ENCODE measurements around the gene GABRB1. TPM values are rescaled to one million over a fixed set of nuclear protein-coding genes. Genes with fewer than 3 reads are reported as not detected.
"Not testable (repeated sequence)": the region's sequence is repeated elsewhere in the genome, so short reads cannot be mapped to it uniquely, and the experiment has no call there.

The GABRB1 gene
- polyA plus RNA-seq, 2 donors = not detected

DNA sequence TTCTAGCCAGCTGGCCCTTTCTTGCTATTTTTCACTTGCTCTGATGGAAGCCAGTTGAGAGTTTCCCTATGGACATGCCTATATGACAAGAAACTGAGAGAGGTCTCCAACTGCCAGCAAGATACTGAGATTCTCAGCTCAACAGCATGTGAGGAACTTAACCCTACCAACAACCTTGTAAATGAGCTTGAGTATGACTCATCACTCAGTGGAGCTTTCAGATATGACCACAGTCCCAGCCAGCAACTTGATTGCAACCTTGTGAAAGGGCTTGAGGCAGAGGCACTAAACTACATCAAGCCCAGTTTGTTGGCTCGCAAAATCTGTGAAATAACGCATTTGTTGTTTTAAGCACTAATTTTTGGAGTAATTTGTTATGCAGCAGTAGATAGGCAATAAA lies 256.4 kb downstream of the GABRB1 start:
- Histone ChIP-seq H3K27ac (ENCODE audit: low read depth in 2 of 2, low read length in 1 of 2) (no peak overlapping the region), H3K36me3 (ENCODE audit: control insufficient read depth in 2 of 2, insufficient read depth in 2 of 2, low read length in 1 of 2) (no peaks in the 10 kb centered on the region), H3K9me3 (ENCODE audit: control insufficient read depth in 2 of 2, insufficient read depth in 1 of 2, low read depth in 1 of 2, low read length in 1 of 2) (no peaks in the 10 kb centered on the region), H3K27me3 (ENCODE audit: control insufficient read depth in 1 of 2, insufficient read depth in 2 of 2, low read length in 2 of 2) (no peaks in the 10 kb centered on the region), H3K4me3 (ENCODE audit: low read depth in 1 of 2, low read length in 2 of 2) (no peak overlapping the region), H3K4me1 (ENCODE audit: control insufficient read depth in 2 of 2, insufficient read depth in 2 of 2, low read length in 1 of 2) (no peaks in the 10 kb centered on the region)
- WGBS, 2 donors = 77 to 95% methylated on average over 2 of the region's 2 CpGs

DNA sequence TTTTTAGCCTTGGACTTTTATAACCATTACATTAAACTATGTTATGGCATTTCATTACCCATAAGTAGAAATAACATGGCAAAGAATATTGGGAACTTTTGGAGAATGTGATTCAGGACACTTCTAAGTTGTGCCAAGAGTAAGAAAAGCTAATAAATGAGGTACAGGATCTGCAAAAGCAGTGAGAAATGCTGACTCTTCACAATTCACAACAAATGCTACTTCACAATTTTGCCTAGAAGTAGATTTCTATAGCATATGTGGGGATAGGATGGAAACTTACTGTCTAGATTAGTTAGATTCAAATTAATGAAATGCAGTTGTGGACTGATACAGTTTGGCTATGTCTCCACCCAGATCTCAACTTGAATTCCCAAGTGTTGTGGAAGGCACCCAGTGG lies 258.4 kb downstream of the GABRB1 start:
- Histone ChIP-seq H3K36me3 (ENCODE audit: control insufficient read depth in 2 of 2, insufficient read depth in 2 of 2, low read length in 1 of 2) (no peaks in the 10 kb centered on the region), H3K27me3 (ENCODE audit: control insufficient read depth in 1 of 2, insufficient read depth in 2 of 2, low read length in 2 of 2) (no peaks in the 10 kb centered on the region), H3K27ac (ENCODE audit: low read depth in 2 of 2, low read length in 1 of 2) (no peak overlapping the region), H3K4me3 (ENCODE audit: low read depth in 1 of 2, low read length in 2 of 2) (no peak overlapping the region), H3K4me1 (ENCODE audit: control insufficient read depth in 2 of 2, insufficient read depth in 2 of 2, low read length in 1 of 2) (no peaks in the 10 kb centered on the region), H3K9me3 (ENCODE audit: control insufficient read depth in 2 of 2, insufficient read depth in 1 of 2, low read depth in 1 of 2, low read length in 1 of 2) (no peaks in the 10 kb centered on the region)

DNA sequence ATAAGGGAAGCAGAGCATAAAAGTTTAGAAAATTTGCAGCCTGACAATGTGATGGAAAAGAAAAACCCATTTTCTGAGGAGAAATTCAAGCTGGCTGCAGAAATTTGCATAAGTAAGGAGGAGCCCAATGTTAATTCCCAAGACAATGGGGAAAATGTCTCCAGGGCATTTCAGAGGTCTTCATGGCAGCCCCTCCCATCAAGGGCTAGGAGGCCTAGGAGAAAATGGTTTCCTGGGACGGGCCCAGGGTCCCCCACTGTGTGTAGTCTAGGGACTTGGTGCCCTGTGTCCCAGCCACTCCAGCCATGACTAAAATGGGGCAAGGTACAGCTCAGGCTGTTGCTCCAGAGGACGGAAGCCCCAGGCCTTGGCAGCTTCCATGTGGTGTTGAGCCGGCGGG lies 259.5 kb downstream of the GABRB1 start:
- WGBS, 2 donors = 82 to 86% methylated on average over 4 of the region's 4 CpGs
- not testable (repeated sequence) for H3K4me3 ChIP-seq (ENCODE audit: low read depth in 1 of 2, low read length in 2 of 2); H3K9me3 ChIP-seq (ENCODE audit: control insufficient read depth in 2 of 2, insufficient read depth in 1 of 2, low read depth in 1 of 2, low read length in 1 of 2); H3K36me3 ChIP-seq (ENCODE audit: control insufficient read depth in 2 of 2, insufficient read depth in 2 of 2, low read length in 1 of 2); H3K27ac ChIP-seq (ENCODE audit: low read depth in 2 of 2, low read length in 1 of 2); H3K27me3 ChIP-seq (ENCODE audit: control insufficient read depth in 1 of 2, insufficient read depth in 2 of 2, low read length in 2 of 2); H3K4me1 ChIP-seq (ENCODE audit: control insufficient read depth in 2 of 2, insufficient read depth in 2 of 2, low read length in 1 of 2)

DNA sequence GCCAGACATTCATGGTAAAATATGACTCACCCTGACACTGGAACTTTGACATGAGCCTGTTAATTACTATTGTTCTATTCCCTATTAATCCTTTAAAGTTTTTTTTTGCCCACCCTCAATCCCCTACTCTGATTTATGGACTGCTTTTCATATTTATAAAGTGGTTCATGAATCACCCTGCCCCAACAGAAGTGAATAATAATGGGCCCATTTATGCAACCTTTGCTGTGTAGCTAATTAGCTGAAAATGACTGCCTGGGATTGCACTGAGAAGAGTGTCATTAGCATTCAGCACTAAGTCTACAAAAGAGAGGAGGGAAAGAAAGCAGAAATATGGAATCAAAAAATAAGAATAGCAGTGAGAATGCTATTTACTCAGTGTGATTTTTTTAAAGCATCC lies 277.8 kb downstream of the GABRB1 start:
- no peak overlapping the region for H3K4me3 ChIP-seq (ENCODE audit: low read depth in 1 of 2, low read length in 2 of 2)
- no peak overlapping the region for H3K27ac ChIP-seq (ENCODE audit: low read depth in 2 of 2, low read length in 1 of 2)
- H3K36me3 ChIP-seq (ENCODE audit: control insufficient read depth in 2 of 2, insufficient read depth in 2 of 2, low read length in 1 of 2) = no peaks in the 10 kb centered on the region
- H3K27me3 ChIP-seq (ENCODE audit: control insufficient read depth in 1 of 2, insufficient read depth in 2 of 2, low read length in 2 of 2) = no peaks in the 10 kb centered on the region
- H3K9me3 ChIP-seq (ENCODE audit: control insufficient read depth in 2 of 2, insufficient read depth in 1 of 2, low read depth in 1 of 2, low read length in 1 of 2) = no peaks in the 10 kb centered on the region
- no peaks in the 10 kb centered on the region for H3K4me1 ChIP-seq (ENCODE audit: control insufficient read depth in 2 of 2, insufficient read depth in 2 of 2, low read length in 1 of 2)

DNA sequence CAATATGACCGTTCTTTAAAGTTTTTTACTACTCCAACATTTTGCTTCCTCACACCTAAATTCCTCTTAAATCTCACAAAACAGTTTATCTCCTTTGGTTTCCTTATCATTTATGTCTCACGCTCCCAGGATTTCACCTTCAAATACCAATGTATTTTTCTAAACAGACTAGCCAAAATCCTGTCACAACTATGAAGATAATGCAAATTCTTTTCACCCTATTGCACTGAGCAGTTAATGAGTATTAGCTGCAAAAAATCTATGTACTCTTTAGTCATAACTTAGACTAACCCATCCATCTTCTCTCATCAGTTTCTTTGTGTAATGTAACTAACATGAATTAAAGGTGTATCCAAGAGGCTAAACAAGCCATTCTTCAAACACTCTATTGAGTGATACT lies 280.8 kb downstream of the GABRB1 start:
- WGBS, 2 donors = 77 to 84% methylated on average over 2 of the region's 2 CpGs
- no peak overlapping the region for H3K27ac ChIP-seq (ENCODE audit: low read depth in 2 of 2, low read length in 1 of 2)
- no peaks in the 10 kb centered on the region for H3K4me1 ChIP-seq (ENCODE audit: control insufficient read depth in 2 of 2, insufficient read depth in 2 of 2, low read length in 1 of 2)
- H3K27me3 ChIP-seq (ENCODE audit: control insufficient read depth in 1 of 2, insufficient read depth in 2 of 2, low read length in 2 of 2) = no peaks in the 10 kb centered on the region
- no peak overlapping the region for H3K4me3 ChIP-seq (ENCODE audit: low read depth in 1 of 2, low read length in 2 of 2)
- H3K9me3 ChIP-seq (ENCODE audit: control insufficient read depth in 2 of 2, insufficient read depth in 1 of 2, low read depth in 1 of 2, low read length in 1 of 2) = no peaks in the 10 kb centered on the region
- no peaks in the 10 kb centered on the region for H3K36me3 ChIP-seq (ENCODE audit: control insufficient read depth in 2 of 2, insufficient read depth in 2 of 2, low read length in 1 of 2)

DNA sequence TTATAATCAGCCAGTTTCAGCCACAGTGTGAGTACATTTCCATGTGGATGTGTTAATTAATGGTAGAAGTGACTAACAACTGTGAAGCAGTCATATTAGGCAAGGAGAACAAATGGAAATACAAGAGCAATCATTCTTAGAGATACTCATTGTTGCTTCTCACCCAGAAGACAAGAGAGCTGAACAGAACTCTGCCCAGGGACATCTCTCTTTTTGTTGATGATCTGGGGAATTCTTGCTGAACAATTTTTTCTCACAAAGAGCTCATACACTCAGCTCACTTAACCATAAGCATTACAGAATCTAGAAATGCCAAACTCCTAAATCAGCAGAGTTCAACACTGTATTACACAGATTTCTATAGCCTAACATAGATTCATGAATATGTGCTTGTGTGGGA lies 282.0 kb downstream of the GABRB1 start:
- Histone ChIP-seq H3K9me3 (ENCODE audit: control insufficient read depth in 2 of 2, insufficient read depth in 1 of 2, low read depth in 1 of 2, low read length in 1 of 2) (no peaks in the 10 kb centered on the region), H3K36me3 (ENCODE audit: control insufficient read depth in 2 of 2, insufficient read depth in 2 of 2, low read length in 1 of 2) (no peaks in the 10 kb centered on the region), H3K27ac (ENCODE audit: low read depth in 2 of 2, low read length in 1 of 2) (no peak overlapping the region), H3K27me3 (ENCODE audit: control insufficient read depth in 1 of 2, insufficient read depth in 2 of 2, low read length in 2 of 2) (no peaks in the 10 kb centered on the region), H3K4me3 (ENCODE audit: low read depth in 1 of 2, low read length in 2 of 2) (no peak overlapping the region), H3K4me1 (ENCODE audit: control insufficient read depth in 2 of 2, insufficient read depth in 2 of 2, low read length in 1 of 2) (no peaks in the 10 kb centered on the region)

DNA sequence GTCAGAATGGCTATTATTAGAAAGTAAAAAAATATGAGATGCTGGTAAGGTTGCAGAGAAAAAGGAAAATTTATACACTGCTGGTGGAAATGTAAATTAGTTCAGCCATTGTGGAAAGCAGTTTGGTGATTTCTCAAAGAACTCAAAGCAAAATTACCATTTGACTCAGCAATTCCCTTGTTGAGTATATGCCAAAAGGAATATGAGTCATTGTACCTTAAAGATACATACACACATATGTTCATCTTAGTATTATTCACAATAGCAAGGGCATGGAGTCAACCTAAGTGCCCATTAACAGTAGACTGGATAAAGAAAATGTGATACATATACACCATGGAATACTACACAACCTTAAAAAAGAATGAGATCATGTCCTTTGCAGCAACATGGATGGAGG lies 284.0 kb downstream of the GABRB1 start:
- no peaks in the 10 kb centered on the region for H3K9me3 ChIP-seq (ENCODE audit: control insufficient read depth in 2 of 2, insufficient read depth in 1 of 2, low read depth in 1 of 2, low read length in 1 of 2)
- H3K27ac ChIP-seq (ENCODE audit: low read depth in 2 of 2, low read length in 1 of 2) = no peak overlapping the region
- H3K4me1 ChIP-seq (ENCODE audit: control insufficient read depth in 2 of 2, insufficient read depth in 2 of 2, low read length in 1 of 2) = no peaks in the 10 kb centered on the region
- H3K4me3 ChIP-seq (ENCODE audit: low read depth in 1 of 2, low read length in 2 of 2) = no peak overlapping the region
- H3K36me3 ChIP-seq (ENCODE audit: control insufficient read depth in 2 of 2, insufficient read depth in 2 of 2, low read length in 1 of 2) = no peaks in the 10 kb centered on the region
- no peaks in the 10 kb centered on the region for H3K27me3 ChIP-seq (ENCODE audit: control insufficient read depth in 1 of 2, insufficient read depth in 2 of 2, low read length in 2 of 2)

DNA sequence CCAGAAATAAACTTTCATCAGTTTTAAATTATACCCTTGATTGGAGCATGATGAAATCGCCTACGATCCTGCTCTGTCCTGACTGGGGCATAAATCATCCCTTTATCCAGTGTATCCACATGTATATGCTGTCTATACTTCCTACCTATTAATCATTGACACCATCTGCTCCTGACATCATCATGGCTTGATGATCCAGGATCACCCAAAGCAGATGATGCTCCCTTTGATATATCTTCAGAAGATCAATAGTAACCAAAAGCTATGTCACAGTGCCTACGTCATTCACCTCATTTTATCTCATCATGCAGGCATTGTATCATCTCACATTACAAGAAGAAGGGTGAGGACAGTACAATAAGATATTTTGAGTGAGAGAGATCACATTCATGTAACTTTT lies 294.7 kb downstream of the GABRB1 start:
- H3K9me3 ChIP-seq (ENCODE audit: control insufficient read depth in 2 of 2, insufficient read depth in 1 of 2, low read depth in 1 of 2, low read length in 1 of 2) = no peaks in the 10 kb centered on the region
- no peak overlapping the region for H3K4me3 ChIP-seq (ENCODE audit: low read depth in 1 of 2, low read length in 2 of 2)
- no peak overlapping the region for H3K27ac ChIP-seq (ENCODE audit: low read depth in 2 of 2, low read length in 1 of 2)
- H3K4me1 ChIP-seq (ENCODE audit: control insufficient read depth in 2 of 2, insufficient read depth in 2 of 2, low read length in 1 of 2) = no peaks in the 10 kb centered on the region
- H3K36me3 ChIP-seq (ENCODE audit: control insufficient read depth in 2 of 2, insufficient read depth in 2 of 2, low read length in 1 of 2) = no peaks in the 10 kb centered on the region
- H3K27me3 ChIP-seq (ENCODE audit: control insufficient read depth in 1 of 2, insufficient read depth in 2 of 2, low read length in 2 of 2) = no peaks in the 10 kb centered on the region
- 85 to 89% methylated on average over 3 of the region's 3 CpGs for WGBS, 2 donors

DNA sequence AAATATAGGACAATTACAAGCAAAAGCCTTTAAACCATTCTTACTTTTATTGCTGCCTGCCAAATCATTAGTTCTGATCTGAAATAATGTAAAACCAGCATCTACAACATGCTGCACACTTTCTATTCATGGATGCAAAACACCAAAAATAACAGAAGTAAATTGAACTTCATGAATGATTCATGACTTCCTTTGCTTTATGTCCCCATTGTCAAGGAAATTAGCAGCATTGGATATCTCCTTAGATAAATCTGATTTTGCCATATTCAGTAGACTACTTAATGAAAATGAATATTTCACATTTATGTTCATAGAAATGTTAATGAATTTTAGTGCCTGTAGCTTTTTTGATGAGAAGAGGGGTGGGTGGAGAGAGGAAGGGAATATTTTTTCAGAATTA lies 299.5 kb downstream of the GABRB1 start:
- H3K4me3 ChIP-seq (ENCODE audit: low read depth in 1 of 2, low read length in 2 of 2) = no peak overlapping the region
- H3K27ac ChIP-seq (ENCODE audit: low read depth in 2 of 2, low read length in 1 of 2) = no peak overlapping the region
- H3K36me3 ChIP-seq (ENCODE audit: control insufficient read depth in 2 of 2, insufficient read depth in 2 of 2, low read length in 1 of 2) = no peaks in the 10 kb centered on the region
- no peaks in the 10 kb centered on the region for H3K4me1 ChIP-seq (ENCODE audit: control insufficient read depth in 2 of 2, insufficient read depth in 2 of 2, low read length in 1 of 2)
- no peaks in the 10 kb centered on the region for H3K9me3 ChIP-seq (ENCODE audit: control insufficient read depth in 2 of 2, insufficient read depth in 1 of 2, low read depth in 1 of 2, low read length in 1 of 2)
- H3K27me3 ChIP-seq (ENCODE audit: control insufficient read depth in 1 of 2, insufficient read depth in 2 of 2, low read length in 2 of 2) = no peaks in the 10 kb centered on the region

DNA sequence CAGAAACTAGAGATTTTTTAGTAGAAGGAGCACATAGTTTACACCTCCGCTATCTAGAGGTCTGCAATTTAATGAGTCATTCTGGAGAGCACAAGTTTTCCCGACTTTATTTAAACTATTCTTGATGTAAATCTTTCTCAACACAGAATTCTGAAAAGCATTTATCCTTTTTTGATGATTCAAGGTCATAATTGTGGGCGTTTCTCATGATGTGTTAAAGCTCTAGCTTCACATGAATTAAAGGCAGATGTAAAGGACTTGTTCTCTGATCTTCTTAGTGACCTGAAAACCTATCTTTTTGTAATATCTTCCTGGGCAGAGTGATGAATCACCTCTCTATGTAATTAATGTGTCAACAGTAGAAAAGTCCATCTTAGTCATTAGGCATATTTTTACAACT lies 303.3 kb downstream of the GABRB1 start:
- WGBS, 2 donors = 44 to 46% methylated on average over 3 of the region's 3 CpGs
- Histone ChIP-seq H3K4me1 (ENCODE audit: control insufficient read depth in 2 of 2, insufficient read depth in 2 of 2, low read length in 1 of 2) (no peaks in the 10 kb centered on the region), H3K36me3 (ENCODE audit: control insufficient read depth in 2 of 2, insufficient read depth in 2 of 2, low read length in 1 of 2) (no peaks in the 10 kb centered on the region), H3K9me3 (ENCODE audit: control insufficient read depth in 2 of 2, insufficient read depth in 1 of 2, low read depth in 1 of 2, low read length in 1 of 2) (no peaks in the 10 kb centered on the region), H3K4me3 (ENCODE audit: low read depth in 1 of 2, low read length in 2 of 2) (no peak overlapping the region), H3K27ac (ENCODE audit: low read depth in 2 of 2, low read length in 1 of 2) (no peak overlapping the region), H3K27me3 (ENCODE audit: control insufficient read depth in 1 of 2, insufficient read depth in 2 of 2, low read length in 2 of 2) (no peaks in the 10 kb centered on the region)

DNA sequence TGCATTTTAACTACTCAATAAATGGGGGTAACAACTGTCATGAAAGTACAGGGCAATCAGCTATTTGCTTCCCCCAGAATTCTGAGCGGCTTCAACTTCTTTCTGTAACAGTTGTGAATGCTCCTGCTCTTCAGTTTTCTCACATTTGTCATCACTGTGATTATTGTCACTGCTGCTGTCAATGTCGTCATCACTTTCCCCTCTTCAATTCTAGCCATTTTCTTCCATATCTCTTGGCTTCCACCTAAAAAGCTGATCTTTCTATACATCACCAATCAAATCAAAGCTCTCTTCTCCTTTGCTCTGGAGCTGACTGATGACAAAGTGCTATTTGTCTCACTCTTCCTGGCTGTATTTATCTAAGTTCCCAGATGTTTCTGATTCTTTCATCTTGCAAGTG lies 306.5 kb downstream of the GABRB1 start:
- Histone ChIP-seq H3K4me3 (ENCODE audit: low read depth in 1 of 2, low read length in 2 of 2) (no peak overlapping the region), H3K27ac (ENCODE audit: low read depth in 2 of 2, low read length in 1 of 2) (no peak overlapping the region), H3K27me3 (ENCODE audit: control insufficient read depth in 1 of 2, insufficient read depth in 2 of 2, low read length in 2 of 2) (no peaks in the 10 kb centered on the region), H3K4me1 (ENCODE audit: control insufficient read depth in 2 of 2, insufficient read depth in 2 of 2, low read length in 1 of 2) (no peaks in the 10 kb centered on the region), H3K9me3 (ENCODE audit: control insufficient read depth in 2 of 2, insufficient read depth in 1 of 2, low read depth in 1 of 2, low read length in 1 of 2) (no peaks in the 10 kb centered on the region), H3K36me3 (ENCODE audit: control insufficient read depth in 2 of 2, insufficient read depth in 2 of 2, low read length in 1 of 2) (no peaks in the 10 kb centered on the region)
- WGBS, 2 donors = 74 to 86% methylated on average over 2 of the region's 2 CpGs

All from esophagus (tissue), 2 donors.